Measurements from ENCODE around the gene RFESD. TPM values are rescaled to one million over a fixed set of nuclear protein-coding genes. Genes with fewer than 3 reads are reported as not detected.

RFESD gene
- total RNA-seq, 6 experiments from 2014 or later = 2.2 to 3.7 (median 2.3) TPM

- H3K27ac Mint-ChIP-seq = no peak overlapping the region
- H3K36me3 Mint-ChIP-seq (ENCODE audit: low read depth) = no peaks in the 10 kb centered on the region
- DNase-seq = peak; percentile 30
- peak; percentile 93 for TF ChIP-seq CTCF (IDR thresholded peaks at IDR 0.05)
- no peaks in the 10 kb centered on the region for H3K9me3 Mint-ChIP-seq
- peaks cover 27% of the 10 kb centered on the region for H3K4me1 Mint-ChIP-seq (ENCODE audit: low read depth)
- H3K4me3 Mint-ChIP-seq = no peak overlapping the region
- no peaks in the 10 kb centered on the region for H3K27me3 Mint-ChIP-seq (ENCODE audit: insufficient read depth)
These were observed 17.7 kb downstream of the RFESD start for GRCh38 chr5:95664204-95664786.

GRCh38 chr5:95667061-95667618 lies 20.6 kb downstream of the RFESD start:
- no peak for DNase-seq
- peaks cover 47% of the 10 kb centered on the region for H3K4me1 Mint-ChIP-seq (ENCODE audit: low read depth)
- H3K36me3 Mint-ChIP-seq (ENCODE audit: low read depth) = no peaks in the 10 kb centered on the region
- no peak overlapping the region for H3K27ac Mint-ChIP-seq
- TF ChIP-seq CTCF (IDR thresholded peaks at IDR 0.05) = no peak
- no peaks in the 10 kb centered on the region for H3K9me3 Mint-ChIP-seq
- H3K27me3 Mint-ChIP-seq (ENCODE audit: insufficient read depth) = no peaks in the 10 kb centered on the region
- H3K4me3 Mint-ChIP-seq = no peak overlapping the region

- Mint-ChIP-seq H3K4me1 (ENCODE audit: low read depth) (peaks cover 49% of the 10 kb centered on the region), H3K9me3 (no peaks in the 10 kb centered on the region), H3K4me3 (no peak overlapping the region), H3K27ac (no peak overlapping the region), H3K27me3 (ENCODE audit: insufficient read depth) (no peaks in the 10 kb centered on the region), H3K36me3 (ENCODE audit: low read depth) (no peaks in the 10 kb centered on the region)
- TF ChIP-seq CTCF (IDR thresholded peaks at IDR 0.05) = no peak
- no peak for DNase-seq
These were observed 21.1 kb downstream of the RFESD start for GRCh38 chr5:95667678-95668077.

- H3K27me3 Mint-ChIP-seq (ENCODE audit: insufficient read depth) = no peaks in the 10 kb centered on the region
- H3K36me3 Mint-ChIP-seq (ENCODE audit: low read depth) = no peaks in the 10 kb centered on the region
- no peak overlapping the region for H3K4me3 Mint-ChIP-seq
- H3K9me3 Mint-ChIP-seq = no peaks in the 10 kb centered on the region
- no peak for TF ChIP-seq CTCF (IDR thresholded peaks at IDR 0.05)
- no peak overlapping the region for H3K27ac Mint-ChIP-seq
- H3K4me1 Mint-ChIP-seq (ENCODE audit: low read depth) = peaks cover 54% of the 10 kb centered on the region
- DNase-seq = no peak
These were observed 21.6 kb downstream of the RFESD start for GRCh38 chr5:95668216-95668615.

- H3K27ac Mint-ChIP-seq = no peak overlapping the region
- H3K27me3 Mint-ChIP-seq (ENCODE audit: insufficient read depth) = no peaks in the 10 kb centered on the region
- H3K9me3 Mint-ChIP-seq = no peaks in the 10 kb centered on the region
- no peak overlapping the region for H3K4me3 Mint-ChIP-seq
- H3K4me1 Mint-ChIP-seq (ENCODE audit: low read depth) = peaks cover 57% of the 10 kb centered on the region
- TF ChIP-seq CTCF (IDR thresholded peaks at IDR 0.05) = no peak
- DNase-seq = no peak
- no peaks in the 10 kb centered on the region for H3K36me3 Mint-ChIP-seq (ENCODE audit: low read depth)
These were observed 22.2 kb downstream of the RFESD start for GRCh38 chr5:95668728-95669127.
